GM21825 (cell line): Measurements from ENCODE around the gene RNF10.
"Not testable (repeated sequence)": the region's sequence is repeated elsewhere in the genome, so short reads cannot be mapped to it uniquely, and the experiment has no call there.

ENCODE experiments used
- ATAC-seq: cut with Tn5 transposase; IDR thresholded peaks from one replicate; pipeline ENCODE4 v1.9.1; 2021; ENCODE audit warnings: mild to moderate bottlenecking, moderate library complexity; ENCODE audit not compliant: unreplicated experiment

RNF10 gene

DNA sequence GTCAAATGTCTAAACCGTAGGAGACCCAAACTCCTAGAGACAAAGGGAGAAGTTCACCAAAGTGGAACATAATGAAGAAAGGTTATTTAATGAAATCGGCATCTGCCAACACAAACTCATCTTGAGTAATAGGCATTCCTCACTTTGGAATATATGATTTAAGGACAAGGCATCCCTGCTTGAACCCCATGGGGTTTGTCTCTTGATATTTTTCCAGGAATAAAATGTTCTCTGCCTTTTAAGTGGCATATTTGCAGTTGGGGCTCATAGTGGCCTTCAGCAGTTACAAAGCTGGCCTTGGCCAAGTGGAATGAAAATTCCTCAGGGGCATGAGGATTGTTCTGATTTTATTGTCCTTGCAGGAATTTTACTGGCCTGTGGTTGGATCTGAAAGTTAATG is 40.0 kb downstream of the RNF10 start:
- no peak for ATAC-seq

DNA sequence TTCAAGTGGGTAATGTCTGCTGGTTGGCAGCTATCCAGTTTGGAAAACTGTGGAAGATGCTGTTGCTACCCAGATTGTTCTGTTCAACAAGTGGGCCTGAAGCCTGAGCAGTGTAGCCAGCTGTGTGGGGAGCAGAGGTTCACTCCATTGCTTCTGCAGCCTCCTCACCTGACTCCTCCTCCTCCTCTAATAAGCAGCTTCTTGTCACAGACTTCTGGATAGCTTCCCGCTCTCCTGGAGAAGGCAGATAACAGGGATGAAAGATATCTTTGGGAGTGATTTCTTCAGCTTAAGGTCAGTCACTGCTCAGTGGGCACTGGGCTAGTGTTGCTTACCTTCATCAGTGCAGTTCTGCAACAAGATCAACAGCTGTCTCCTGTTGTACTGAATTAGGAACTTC is 45.0 kb downstream of the RNF10 start:
- no peak for ATAC-seq

DNA sequence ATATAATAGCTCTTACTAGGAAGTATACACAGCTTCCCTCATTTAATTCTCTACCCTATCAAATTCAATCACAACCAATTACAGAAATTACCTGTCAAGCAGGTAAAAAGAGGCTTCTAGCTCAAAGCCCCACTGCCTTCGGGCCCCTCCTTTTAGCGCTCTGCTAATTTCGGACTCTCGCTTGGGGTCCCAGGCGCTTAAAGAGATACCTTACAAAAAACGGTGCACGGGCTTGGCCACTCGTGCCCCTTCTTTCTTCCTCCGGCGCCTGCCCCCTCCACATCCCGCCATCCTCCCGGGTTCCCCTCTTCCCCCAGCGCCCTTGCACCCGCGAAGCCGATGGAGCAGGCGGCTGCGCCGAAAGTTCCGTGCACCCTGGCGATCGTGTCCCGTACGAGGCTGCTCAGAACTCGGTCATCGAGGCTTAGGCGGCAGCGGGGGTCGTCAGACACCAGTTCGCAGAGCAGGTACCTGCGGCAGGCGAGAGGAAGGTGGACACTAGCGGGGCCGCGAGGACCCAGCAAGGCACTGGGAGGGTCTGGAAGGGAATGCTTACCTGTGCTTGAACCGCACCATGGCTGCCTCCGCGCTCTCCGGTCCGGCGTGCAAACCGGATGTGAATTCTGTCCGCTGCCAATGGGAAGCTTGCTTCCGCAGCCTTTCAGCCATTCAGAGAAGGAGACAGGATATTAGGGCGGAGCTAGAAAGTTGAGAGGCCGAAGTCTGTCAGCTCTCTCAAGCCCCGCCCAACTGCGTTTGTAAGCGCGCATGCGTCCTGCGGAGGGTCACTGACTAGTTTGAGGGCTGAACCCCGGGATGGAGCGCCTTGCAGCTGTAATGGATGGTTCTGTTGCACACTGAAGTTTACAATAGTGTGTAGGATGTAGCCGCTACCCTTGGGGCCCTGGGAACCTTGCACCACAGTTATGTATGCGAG is 46.9 kb downstream of the RNF10 start, which contains the start of gene POP5:
Gene POP5 (minus strand): TSS at position 616 of the 937 bp plus-strand sequence. CDS start 40 bp downstream, at position 576.
- ATAC-seq, result peak; percentile 87

DNA sequence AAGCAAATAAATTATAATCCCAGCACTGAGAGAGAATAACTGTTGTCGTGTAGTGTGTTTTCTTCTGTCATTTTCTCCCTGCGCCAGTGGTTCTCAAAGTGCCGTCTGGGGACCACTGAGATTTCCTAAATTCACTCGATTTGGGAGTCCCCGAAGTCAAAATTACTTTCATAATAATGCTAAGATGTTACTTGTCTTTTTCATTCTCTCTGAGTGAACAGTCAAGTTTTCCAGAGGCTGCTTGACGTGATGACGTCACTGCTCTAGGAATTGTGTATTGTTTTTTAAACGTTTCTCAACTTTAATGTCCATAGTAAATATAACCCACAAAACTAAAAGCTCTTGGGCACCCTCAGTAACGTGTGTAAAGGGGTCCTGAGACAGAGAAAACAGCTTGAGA is 47.8 kb downstream of the RNF10 start:
- ATAC-seq, result no peak

DNA sequence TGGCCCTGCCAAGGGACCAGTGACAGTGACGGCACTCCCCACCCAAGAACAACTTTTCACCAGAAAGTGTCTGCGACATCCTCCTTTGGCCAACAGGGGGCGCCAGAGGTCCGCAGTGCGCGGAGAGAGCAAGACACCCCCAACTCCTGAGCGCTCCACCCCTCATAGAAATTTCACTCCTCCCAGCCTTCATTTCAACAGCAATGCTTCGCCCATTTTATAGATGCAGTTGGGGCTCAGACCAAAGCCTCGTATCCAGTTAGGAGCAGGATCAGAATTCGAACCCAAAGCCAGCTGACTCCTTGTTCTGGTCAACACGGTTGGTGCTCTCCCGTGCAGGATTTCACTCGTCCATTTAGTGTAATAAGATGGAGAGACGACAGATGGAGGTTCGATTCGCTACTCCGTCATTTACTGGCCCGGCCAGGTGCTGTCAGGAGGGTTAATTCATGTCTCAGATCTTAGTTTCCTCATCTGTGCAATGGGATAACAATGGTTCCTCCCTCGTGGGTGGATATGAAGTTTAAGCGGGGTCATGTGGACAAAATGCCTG is 49.4 kb downstream of the RNF10 start:
- ATAC-seq, result no peak

DNA sequence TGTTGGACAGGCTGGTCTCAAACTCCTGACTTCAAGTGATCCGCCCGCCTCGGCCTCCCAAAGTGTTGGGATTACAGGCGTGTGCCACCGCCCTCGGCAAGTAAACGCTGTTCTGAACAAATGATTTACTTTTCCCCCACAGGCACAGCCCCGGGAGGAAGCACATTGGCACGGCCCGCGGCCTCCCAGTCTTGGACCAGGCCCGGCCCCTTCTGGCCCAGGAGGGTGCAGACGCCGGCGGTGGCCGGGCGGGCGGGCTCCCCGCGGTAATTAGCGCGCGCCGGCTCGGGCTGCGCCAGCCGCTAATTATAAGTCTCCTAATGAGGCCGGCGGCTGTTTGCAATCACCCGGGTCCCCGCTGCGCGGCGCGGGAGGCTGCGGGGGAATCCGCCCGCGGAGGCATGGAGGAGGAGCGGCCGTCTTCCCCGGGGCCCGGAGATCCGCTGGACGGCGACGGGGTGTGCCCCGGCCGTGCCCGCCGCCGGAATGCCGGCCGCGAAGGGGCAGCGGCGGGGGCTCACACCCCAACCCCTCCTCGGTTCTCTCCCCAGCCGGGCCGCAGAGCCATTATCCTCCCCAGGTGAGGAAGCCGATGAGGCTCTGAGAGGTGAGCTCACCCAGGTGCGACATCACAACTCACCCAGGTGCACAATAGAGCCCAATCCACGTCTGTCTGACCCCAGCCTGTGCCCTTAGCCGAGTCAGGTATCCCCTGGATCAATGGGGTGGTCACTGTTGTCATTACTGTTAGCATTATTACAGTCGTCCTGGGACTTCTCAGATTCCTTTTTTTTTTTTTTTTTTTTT is 50.4 kb downstream of the RNF10 start:
- no peak for ATAC-seq

DNA sequence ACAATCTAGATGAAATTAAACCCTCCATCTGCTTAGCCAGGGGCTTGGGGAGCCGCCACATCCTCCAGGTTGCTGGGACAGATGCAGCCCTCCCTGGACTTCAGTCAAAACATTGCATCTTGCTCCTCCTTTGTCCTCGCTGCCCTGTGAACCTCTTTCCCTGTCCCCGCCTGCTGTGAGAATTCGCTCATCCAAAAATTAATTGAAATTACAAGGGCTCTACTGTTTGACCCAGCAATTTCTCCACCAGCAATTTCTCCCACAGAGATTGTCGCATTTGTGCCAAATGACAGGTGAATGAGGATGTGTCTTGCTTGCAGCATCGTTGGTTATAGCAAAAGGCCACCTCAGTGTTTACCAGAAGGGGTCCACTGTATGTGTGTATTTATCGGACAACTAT is 52.0 kb downstream of the RNF10 start:
- no peak for ATAC-seq

DNA sequence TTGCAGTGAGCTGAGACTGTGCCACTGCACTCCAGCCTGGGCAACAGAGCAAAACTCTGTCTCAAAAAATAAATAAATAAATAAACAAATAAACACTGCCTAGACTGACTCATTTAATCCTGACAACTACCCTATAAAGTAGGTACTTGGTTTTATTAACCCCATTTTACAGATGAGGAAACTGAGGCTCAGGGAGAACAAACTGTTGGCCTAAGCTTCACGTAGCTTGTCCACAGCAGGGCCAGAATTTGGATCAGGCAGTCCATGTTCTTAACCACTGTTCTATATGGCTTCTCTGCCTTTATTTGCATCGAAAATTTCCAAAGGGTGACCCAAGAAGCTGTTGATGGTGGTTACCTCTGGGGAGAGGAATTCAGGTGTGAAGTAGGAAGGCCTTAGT is 52.7 kb downstream of the RNF10 start:
- no peak for ATAC-seq

DNA sequence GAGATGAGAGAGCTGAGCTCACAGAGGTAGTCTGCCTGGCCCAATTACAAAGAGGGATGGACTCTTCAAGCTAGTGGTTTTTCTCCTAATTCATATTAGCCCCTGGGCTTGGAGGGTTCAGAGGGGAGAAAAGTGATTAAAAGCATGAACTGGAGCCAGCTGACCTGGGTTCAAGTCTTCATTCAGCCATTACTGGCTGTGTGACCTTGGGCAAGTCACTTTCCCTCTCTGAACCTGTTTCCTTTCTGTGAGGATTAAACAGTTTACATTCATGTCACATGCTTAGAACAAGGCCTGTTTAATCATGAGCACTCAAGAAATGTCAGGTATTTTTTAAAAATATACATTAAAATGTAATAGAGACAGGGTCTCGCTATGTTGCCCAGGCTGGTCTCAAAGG is 54.2 kb downstream of the RNF10 start:
- no peak for ATAC-seq

DNA sequence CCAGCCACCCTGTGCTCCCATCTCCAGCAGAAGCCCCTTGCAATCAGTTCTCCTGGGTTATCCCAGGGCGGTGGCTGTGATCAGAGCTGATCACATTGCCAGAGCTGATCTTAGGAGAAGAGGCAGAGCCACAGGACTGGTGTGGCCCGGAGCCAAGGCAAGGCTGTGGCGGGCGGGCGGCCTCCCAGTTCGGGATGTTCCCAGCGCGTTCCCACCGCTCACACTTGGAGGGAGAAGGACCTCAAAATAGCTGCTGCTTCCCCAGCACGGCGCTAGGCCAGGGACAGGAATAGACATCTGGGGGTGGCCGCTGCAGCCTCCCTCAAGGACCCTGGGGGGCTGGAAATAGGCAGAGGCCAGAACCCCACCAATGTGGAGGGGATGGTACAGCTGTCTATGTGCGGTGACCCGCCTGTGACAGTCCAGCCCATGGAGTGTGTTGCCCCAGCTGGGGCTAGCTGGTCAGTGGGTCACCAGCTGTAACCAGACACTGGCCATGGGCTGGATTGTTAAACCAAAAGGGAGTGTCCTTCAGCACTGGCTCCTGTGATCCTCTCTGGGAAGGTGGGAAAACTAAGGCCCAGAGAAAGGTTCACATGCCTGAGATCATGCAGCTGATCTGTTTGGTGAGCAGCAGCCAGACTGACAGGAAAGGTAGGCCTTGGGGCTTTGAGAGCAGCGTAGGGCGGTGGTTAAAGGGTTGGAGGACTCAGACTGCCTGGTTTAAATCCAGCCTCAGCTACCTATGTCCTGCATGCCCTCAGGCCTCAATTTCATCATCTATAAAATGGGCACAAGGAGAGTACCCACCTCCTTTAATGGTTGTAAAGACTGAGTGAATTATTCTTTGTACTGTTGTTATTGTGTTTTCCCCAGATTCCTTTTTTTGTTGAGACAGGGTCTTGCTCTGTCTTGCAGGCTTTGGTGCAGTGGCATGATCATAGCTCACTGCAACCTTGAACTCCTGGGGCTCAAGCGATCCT is 55.1 kb downstream of the RNF10 start:
- no peak for ATAC-seq

DNA sequence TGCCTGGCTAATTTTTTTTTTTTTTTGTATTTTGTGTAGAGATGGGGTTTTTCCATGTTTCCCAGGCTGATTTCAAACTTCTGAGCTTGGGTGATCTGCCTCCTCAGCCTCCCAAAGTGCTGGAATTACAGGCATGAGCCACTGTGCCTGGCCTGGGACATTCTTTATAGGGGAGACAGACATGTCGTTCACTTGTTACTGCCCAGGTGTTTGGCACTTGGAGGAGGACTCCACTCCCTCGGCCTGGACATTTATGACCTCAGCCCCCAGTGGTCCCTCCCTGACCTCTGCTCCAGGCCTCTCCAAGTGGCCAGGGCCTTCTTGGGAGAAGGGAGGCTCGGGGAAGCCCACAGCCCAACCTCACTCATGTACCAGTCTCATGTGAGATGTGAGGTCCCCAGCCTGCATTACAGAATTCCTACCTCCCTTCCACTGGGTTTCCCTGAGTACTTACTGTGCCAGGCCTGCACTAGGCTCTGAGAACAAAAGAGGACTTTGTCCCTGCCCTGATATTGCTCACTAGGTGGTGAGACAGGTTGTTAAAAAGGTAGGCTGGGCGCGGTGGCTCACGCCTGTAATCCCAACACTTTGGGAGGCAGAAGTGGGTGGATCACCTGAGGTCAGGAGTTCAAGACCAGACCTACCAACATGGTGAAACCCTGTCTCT is 56.7 kb downstream of the RNF10 start:
- no peak for ATAC-seq

DNA sequence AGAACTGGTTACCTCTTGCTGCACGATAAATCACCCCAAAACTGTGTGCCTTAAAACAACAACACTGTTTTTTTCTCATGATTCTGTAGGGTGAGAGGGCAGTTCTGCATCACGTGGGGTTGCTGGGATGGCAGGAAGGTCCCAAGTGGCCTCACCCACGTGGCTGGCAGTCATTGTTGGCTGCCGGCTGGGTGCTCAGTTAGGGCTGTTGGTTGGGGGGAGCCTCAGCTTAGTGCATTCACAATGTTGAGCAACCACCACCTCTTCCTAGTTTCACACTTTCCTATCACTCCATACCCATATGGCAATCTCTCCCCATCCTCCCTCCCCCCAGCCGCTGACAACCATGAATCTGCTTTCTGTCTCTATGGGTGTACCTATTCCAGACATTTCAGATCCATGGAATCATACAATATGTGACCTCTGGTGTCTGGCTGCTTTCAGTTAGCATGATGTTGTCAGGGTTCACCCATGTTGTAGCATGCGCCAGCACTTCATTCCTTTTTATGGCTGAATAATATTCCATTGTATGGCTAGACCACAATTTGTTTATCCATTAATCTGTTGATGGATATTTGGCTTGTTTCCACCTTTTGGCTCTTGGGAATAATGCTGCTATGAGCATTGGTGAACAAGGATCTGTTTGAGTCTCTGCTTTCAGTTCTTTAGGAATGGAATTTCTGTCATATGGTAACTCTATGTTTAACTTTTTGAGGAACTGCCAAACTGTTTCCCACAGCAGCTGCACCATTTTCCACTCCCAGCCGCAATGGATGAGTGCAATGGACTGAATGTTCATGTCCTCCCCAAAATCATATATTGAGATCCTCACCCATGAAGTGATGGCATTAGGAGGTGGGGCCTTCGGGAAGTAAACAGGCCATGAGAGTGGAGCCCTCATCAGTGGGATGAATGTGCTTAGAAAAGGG is 58.2 kb downstream of the RNF10 start:
- ATAC-seq, result no peak

DNA sequence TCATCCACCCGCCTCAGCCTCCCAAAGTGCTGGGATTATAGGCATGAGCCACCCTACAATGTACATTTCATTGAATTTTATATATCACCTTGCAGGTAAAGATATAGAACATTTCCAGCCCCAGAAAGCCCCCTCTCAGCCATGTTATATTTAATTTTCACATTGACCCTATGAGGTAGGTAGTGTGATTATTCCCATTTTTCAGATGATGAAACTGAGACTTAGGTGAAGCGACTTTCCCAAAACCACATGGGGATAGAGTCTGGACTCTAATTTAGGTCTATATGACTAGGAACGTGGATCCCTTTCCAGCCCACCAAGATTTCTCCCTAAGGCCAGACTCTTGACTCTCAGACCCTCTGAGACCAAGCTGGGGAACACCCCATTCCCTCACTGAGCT is 62.7 kb downstream of the RNF10 start:
- ATAC-seq, result no peak

DNA sequence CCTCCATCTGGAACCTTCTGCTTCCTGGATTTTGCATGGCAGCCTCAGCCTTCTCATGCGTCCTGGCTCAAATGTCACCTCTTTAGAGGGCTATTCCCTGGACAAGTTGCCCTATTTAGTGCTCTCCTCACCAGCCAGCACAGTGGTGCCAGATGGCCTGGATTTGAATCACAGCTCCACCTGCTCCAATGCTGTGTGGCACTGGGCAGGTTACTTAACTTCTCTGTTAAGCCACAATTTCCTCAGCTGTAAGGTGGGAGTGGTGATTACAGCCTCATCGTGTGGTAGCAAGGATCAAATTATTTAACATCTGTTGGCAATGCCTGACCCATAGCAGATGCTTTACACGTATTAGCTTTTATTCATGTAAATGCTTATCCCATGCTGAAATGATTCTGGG is 63.7 kb downstream of the RNF10 start:
- no peak for ATAC-seq

DNA sequence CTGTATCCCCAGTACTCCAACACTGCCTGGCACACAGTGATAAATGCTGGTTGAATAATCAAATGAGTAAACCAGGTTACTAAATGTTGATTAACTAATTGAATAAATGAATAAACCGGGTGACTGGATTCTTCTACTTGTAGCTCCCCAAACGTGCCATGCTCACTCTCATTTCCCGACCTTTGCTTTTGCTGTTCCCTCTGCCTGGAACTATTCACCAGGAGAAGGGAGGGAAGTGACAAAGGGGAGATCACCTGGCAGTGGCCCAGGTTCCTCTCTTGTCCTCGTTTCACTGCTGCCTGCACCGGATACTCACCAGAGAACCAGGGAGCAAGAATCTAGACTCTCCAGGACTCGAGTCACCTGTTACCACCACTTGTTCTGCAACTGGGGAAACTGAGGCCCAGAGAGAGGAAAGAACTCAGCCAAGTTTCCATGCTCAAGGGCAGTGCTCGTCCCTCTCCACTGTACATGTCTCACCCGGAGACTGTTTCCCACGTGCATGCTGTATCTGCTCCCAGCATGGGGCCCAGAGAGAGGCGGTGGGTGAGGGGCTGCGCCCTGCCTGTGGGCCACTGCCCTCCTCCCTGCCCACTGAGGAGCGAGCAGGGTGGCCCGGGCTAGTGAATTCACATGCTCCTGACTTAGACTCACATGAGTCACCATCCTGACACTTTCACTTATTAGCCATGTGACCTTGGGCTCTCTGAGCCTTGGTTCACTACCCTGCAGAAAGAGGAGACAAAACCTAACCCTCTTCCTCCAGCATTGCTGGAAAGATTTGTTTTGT is 64.7 kb downstream of the RNF10 start:
- no peak for ATAC-seq

DNA sequence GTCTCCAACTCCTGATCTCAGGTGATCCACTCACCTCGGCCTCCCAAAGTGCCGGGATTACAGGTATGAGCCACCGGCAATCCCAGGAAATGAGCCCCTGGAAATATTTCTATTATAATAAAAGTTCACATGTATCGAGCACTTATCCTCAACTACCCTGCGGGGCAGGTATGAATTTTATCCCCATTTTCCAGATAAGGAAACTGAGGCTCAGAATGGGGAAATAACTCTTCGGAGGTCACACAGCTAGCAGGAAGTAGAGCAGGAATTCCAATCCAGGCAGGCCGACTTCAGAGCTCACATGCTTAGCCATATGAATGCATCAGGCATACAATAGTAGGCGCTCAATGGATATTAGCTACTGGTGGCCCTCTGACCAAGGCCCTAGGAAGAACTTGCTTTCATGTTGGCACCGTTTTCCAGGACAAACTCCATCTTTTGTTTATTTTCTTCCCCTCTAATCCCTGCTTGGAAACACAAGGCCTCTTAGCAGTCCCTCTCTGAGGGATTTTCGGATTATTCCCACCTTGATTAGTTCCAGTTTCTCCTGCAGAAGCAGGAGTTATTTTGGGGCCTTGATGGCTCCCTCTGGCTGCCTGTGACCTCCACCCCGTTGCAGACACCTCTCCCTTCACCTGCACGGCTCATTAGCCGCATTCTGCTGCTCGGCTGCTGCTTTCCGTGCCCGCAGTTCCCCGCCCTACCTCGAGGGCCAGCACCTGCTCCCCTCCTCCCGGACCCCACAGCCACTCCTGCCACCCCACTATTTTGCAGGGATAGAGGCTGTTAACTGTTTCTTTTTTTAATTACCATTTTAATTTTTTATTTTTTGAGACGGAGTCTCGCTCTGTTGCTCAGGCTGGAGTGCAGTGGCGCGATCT is 65.8 kb downstream of the RNF10 start:
- ATAC-seq, result no peak

DNA sequence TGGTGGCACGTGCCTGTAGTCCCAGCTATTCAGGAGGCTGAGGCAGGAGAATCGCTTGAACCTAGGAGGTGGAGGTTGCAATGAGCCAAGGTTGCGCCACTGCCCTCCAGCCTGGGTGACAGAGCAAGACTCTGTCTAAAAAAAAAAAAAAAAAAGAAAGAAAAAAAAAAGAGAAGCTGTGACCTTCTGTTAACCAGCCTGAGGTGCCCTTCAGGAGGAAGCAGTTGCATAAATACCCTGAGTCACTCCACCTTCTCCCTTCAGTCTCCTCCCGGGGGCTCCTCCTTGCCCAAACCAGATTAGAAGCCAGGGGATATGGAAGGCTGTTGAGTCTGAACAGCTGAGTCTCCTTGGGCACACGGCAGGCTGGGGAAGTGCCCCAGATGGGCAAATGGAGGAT is 68.3 kb downstream of the RNF10 start:
- ATAC-seq, result not testable (repeated sequence)
